ENCODE data around the gene MAGEL2.
A peak's percentile ranks its signal among the peaks of the same experiment; 100 is the strongest.

The MAGEL2 gene

GRCh38 chr15:23647421-23648370 lies at the start of gene MAGEL2:
MAGEL2 (minus strand) TSS chr15:23647867; CDS start chr15:23647742, 125 bp downstream.
- no peak for DNase-seq

GRCh38 chr15:23695282-23695681 lies 47.6 kb upstream of the MAGEL2 start:
- DNase-seq: no peak

- DNase-seq: no peak
These were observed 46.9 kb upstream of the MAGEL2 start for GRCh38 chr15:23694592-23694991.

- no peak for DNase-seq
These were observed 42.8 kb upstream of the MAGEL2 start for GRCh38 chr15:23690450-23690852.

GRCh38 chr15:23690015-23690414 lies 42.3 kb upstream of the MAGEL2 start:
- no peak for DNase-seq

- no peak for DNase-seq
These were observed 39.4 kb upstream of the MAGEL2 start, which contains the start of gene NDN for GRCh38 chr15:23687143-23687470. NDN (minus strand) TSS chr15:23687305; CDS start chr15:23687217, 88 bp downstream.

GRCh38 chr15:23686466-23687142 lies 38.9 kb upstream of the MAGEL2 start:
- DNase-seq: no peak

GRCh38 chr15:23671481-23671880 lies 23.8 kb upstream of the MAGEL2 start:
- no peak for DNase-seq

GRCh38 chr15:23670970-23671369 lies 23.3 kb upstream of the MAGEL2 start:
- no peak for DNase-seq

- DNase-seq: no peak
These were observed 15.6 kb upstream of the MAGEL2 start for GRCh38 chr15:23663232-23663631.

GRCh38 chr15:23648920-23649515 lies 1.4 kb upstream of the MAGEL2 start:
- no peak for DNase-seq

- no peak for DNase-seq
These were observed 719 bp downstream of the MAGEL2 start for GRCh38 chr15:23647001-23647295.

- DNase-seq: no peak
These were observed 1.3 kb downstream of the MAGEL2 start for GRCh38 chr15:23646165-23647000.

- DNase-seq: no peak
These were observed 2.1 kb downstream of the MAGEL2 start for GRCh38 chr15:23645371-23646164.

- no peak for DNase-seq
These were observed 2.8 kb downstream of the MAGEL2 start for GRCh38 chr15:23644829-23645228.

GRCh38 chr15:23642413-23643044 lies 5.1 kb downstream of the MAGEL2 start:
- DNase-seq: peak in 1 of 2 experiments; percentile 9

- DNase-seq: no peak
These were observed 13.5 kb downstream of the MAGEL2 start for GRCh38 chr15:23634181-23634580.

- DNase-seq: no peak
These were observed 18.3 kb downstream of the MAGEL2 start for GRCh38 chr15:23629234-23629805.

GRCh38 chr15:23628612-23629233 lies 18.9 kb downstream of the MAGEL2 start:
- DNase-seq: no peak

GRCh38 chr15:23616536-23616935 lies 31.1 kb downstream of the MAGEL2 start:
- DNase-seq: no peak

- DNase-seq: no peak
These were observed 41.4 kb downstream of the MAGEL2 start for GRCh38 chr15:23606226-23606625.

Data from activated CD4-positive, alpha-beta T cell treated with anti-CD3 and anti-CD28 coated beads, Interleukin-2, amount 50 U/mL, for 4 hours (primary cell).